ENCODE measurements around the gene PLEKHA4.

DNA sequence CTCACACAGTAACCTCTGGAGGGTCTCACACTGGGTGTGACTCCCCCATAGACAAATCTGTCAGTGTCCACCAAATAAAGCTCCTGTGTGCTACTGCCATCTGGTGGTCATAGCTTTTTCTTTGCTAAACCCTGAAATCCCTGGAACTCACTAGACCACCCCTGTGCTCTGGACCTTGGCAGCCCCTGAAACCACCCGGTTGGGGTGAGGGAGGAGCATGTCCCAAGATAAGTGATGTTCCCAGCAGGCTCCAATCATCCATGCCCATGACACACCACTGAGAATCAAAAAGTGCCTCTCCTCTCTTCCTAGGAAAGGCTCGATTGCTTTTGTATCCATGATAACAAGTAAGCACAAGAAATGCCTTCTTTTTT, 25.6 kb downstream of the PLEKHA4 start:
- TF ChIP-seq, protein P1, sequence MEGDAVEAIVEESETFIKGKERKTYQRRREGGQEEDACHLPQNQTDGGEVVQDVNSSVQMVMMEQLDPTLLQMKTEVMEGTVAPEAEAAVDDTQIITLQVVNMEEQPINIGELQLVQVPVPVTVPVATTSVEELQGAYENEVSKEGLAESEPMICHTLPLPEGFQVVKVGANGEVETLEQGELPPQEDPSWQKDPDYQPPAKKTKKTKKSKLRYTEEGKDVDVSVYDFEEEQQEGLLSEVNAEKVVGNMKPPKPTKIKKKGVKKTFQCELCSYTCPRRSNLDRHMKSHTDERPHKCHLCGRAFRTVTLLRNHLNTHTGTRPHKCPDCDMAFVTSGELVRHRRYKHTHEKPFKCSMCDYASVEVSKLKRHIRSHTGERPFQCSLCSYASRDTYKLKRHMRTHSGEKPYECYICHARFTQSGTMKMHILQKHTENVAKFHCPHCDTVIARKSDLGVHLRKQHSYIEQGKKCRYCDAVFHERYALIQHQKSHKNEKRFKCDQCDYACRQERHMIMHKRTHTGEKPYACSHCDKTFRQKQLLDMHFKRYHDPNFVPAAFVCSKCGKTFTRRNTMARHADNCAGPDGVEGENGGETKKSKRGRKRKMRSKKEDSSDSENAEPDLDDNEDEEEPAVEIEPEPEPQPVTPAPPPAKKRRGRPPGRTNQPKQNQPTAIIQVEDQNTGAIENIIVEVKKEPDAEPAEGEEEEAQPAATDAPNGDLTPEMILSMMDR (IDR thresholded peaks at IDR 0.05) = peak; percentile 87
- TF ChIP-seq POLR2AphosphoS5 (IDR thresholded peaks at IDR 0.05; ENCODE audit: low read depth, low read length) (no peak), SIN3A (IDR thresholded peaks at IDR 0.05; ENCODE audit: borderline replicate concordance, insufficient read depth, low read depth, low read length) (no peak)
- TF ChIP-seq, protein P2, sequence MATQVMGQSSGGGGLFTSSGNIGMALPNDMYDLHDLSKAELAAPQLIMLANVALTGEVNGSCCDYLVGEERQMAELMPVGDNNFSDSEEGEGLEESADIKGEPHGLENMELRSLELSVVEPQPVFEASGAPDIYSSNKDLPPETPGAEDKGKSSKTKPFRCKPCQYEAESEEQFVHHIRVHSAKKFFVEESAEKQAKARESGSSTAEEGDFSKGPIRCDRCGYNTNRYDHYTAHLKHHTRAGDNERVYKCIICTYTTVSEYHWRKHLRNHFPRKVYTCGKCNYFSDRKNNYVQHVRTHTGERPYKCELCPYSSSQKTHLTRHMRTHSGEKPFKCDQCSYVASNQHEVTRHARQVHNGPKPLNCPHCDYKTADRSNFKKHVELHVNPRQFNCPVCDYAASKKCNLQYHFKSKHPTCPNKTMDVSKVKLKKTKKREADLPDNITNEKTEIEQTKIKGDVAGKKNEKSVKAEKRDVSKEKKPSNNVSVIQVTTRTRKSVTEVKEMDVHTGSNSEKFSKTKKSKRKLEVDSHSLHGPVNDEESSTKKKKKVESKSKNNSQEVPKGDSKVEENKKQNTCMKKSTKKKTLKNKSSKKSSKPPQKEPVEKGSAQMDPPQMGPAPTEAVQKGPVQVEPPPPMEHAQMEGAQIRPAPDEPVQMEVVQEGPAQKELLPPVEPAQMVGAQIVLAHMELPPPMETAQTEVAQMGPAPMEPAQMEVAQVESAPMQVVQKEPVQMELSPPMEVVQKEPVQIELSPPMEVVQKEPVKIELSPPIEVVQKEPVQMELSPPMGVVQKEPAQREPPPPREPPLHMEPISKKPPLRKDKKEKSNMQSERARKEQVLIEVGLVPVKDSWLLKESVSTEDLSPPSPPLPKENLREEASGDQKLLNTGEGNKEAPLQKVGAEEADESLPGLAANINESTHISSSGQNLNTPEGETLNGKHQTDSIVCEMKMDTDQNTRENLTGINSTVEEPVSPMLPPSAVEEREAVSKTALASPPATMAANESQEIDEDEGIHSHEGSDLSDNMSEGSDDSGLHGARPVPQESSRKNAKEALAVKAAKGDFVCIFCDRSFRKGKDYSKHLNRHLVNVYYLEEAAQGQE (IDR thresholded peaks at IDR 0.05; ENCODE audit: insufficient read depth in 1 of 2, low read depth in 2 of 2, low read length in 1 of 2) = no peak
